ENCODE measurements around the gene ANKRD45. TPM values are rescaled to one million over a fixed set of nuclear protein-coding genes. Genes with fewer than 3 reads are reported as not detected.
"Not testable (repeated sequence)": the region's sequence is repeated elsewhere in the genome, so short reads cannot be mapped to it uniquely, and the experiment has no call there.

The ANKRD45 gene
- total RNA-seq, 1 donor from 2014 or later = not detected

GRCh38 chr1:173601588-173601987 is 68.1 kb downstream of the ANKRD45 start:
- Mint-ChIP-seq H3K9me3 (ENCODE audit: low read depth) (no peaks in the 10 kb centered on the region), H3K27ac (ENCODE audit: unreplicated experiment) (no peak overlapping the region), H3K4me3 (ENCODE audit: unreplicated experiment) (no peak overlapping the region), H3K27me3 (ENCODE audit: low read depth) (peaks cover 9% of the 10 kb centered on the region), H3K36me3 (ENCODE audit: low read depth) (no peaks in the 10 kb centered on the region), H3K4me1 (ENCODE audit: low read depth) (no peaks in the 10 kb centered on the region)
- TF ChIP-seq, protein P1, sequence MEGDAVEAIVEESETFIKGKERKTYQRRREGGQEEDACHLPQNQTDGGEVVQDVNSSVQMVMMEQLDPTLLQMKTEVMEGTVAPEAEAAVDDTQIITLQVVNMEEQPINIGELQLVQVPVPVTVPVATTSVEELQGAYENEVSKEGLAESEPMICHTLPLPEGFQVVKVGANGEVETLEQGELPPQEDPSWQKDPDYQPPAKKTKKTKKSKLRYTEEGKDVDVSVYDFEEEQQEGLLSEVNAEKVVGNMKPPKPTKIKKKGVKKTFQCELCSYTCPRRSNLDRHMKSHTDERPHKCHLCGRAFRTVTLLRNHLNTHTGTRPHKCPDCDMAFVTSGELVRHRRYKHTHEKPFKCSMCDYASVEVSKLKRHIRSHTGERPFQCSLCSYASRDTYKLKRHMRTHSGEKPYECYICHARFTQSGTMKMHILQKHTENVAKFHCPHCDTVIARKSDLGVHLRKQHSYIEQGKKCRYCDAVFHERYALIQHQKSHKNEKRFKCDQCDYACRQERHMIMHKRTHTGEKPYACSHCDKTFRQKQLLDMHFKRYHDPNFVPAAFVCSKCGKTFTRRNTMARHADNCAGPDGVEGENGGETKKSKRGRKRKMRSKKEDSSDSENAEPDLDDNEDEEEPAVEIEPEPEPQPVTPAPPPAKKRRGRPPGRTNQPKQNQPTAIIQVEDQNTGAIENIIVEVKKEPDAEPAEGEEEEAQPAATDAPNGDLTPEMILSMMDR (IDR thresholded peaks at IDR 0.05) = no peak
- DNase-seq (ENCODE audit: low spot score) = no peak

DNA sequence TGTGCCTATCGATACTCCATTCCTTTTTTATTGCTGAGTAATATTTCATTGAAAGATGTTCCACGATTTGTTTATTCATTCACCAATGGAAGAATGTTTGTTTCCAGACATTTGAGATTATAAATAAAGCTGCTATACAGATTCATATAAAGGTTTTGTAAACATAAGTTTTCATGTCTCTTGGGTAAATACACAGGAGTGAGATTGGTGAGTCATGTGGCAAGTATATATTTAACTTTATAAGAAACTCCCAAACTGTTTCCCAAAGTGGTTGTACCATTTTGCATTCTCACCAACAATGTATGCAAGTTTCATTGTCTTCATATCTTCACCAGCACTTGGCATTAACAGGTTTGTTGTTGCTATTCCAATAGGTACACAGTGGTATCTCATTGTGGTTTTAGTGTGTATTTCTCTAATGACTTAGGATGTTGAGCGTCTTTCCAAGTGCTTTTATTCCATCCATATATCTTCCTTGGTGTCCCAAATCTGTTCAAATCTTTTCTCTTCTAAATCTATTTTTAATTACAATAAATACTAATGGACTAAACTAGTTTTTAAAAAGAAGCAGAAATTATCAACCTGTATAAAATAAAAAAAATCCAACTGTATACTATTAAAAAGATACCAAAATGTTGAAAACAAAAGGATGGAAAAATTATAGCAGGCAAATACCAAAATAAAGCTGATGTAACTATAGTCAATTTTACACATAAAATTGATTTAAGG is 73.4 kb downstream of the ANKRD45 start:
- H3K27me3 Mint-ChIP-seq (ENCODE audit: low read depth) = peaks cover 9% of the 10 kb centered on the region
- TF ChIP-seq, protein P1 (IDR thresholded peaks at IDR 0.05) = no peak
- no peak overlapping the region for H3K4me3 Mint-ChIP-seq (ENCODE audit: unreplicated experiment)
- H3K4me1 Mint-ChIP-seq (ENCODE audit: low read depth) = no peaks in the 10 kb centered on the region
- no peak overlapping the region for H3K27ac Mint-ChIP-seq (ENCODE audit: unreplicated experiment)
- DNase-seq (ENCODE audit: low spot score) = no peak
- peaks cover 10% of the 10 kb centered on the region for H3K9me3 Mint-ChIP-seq (ENCODE audit: low read depth)
- H3K36me3 Mint-ChIP-seq (ENCODE audit: low read depth) = no peaks in the 10 kb centered on the region

DNA sequence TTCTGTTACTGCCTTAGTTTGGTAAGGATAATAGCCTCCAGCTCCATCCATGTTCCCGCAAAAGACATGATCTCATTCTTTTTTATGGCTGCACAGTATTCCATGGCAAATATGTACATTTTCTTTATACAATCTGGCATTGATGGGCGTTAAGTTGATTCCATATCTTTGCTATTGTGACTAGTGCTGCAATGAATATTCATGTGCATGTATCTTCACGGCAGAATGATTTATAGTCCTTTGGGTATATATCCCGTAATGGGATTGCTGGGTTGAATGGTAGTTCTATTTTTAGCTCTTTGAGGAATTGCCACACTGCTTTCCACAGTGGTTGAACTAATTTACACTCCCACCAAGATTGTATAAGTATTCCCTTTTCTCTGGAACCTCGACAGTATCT is 78.5 kb downstream of the ANKRD45 start:
- not testable (repeated sequence) for DNase-seq (ENCODE audit: low spot score); H3K4me1 Mint-ChIP-seq (ENCODE audit: low read depth); H3K27me3 Mint-ChIP-seq (ENCODE audit: low read depth); H3K4me3 Mint-ChIP-seq (ENCODE audit: unreplicated experiment); H3K9me3 Mint-ChIP-seq (ENCODE audit: low read depth); H3K27ac Mint-ChIP-seq (ENCODE audit: unreplicated experiment); H3K36me3 Mint-ChIP-seq (ENCODE audit: low read depth)

DNA sequence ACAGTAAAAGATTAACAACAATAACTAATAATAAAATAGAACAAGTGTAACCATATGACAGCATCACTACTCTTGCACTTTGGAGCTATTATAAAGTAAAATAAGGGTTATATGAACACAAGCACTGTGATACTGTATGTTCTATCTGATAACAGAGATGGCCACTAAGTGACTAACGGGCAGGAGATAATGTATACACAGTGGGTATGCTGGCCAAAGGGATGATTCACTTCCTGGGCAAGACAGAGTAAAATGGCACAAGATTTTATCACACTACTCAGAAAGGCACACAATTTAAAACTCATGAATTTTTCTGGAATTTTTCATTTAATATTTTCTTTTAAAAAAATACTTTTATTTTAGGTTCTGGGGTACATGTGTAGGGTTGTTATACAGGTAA is 79.1 kb downstream of the ANKRD45 start:
- peaks cover 4% of the 10 kb centered on the region for H3K9me3 Mint-ChIP-seq (ENCODE audit: low read depth)
- H3K27ac Mint-ChIP-seq (ENCODE audit: unreplicated experiment) = no peak overlapping the region
- H3K4me1 Mint-ChIP-seq (ENCODE audit: low read depth) = no peaks in the 10 kb centered on the region
- H3K27me3 Mint-ChIP-seq (ENCODE audit: low read depth) = peaks cover 6% of the 10 kb centered on the region
- TF ChIP-seq, protein P1 (IDR thresholded peaks at IDR 0.05) = no peak
- no peaks in the 10 kb centered on the region for H3K36me3 Mint-ChIP-seq (ENCODE audit: low read depth)
- no peak for DNase-seq (ENCODE audit: low spot score)
- H3K4me3 Mint-ChIP-seq (ENCODE audit: unreplicated experiment) = no peak overlapping the region

GRCh38 chr1:173581383-173582079 is 88.1 kb downstream of the ANKRD45 start:
- Mint-ChIP-seq H3K36me3 (ENCODE audit: low read depth) (no peaks in the 10 kb centered on the region), H3K27me3 (ENCODE audit: low read depth) (peaks cover 4% of the 10 kb centered on the region), H3K4me1 (ENCODE audit: low read depth) (peaks cover 1% of the 10 kb centered on the region), H3K4me3 (ENCODE audit: unreplicated experiment) (no peak overlapping the region), H3K27ac (ENCODE audit: unreplicated experiment) (no peak overlapping the region), H3K9me3 (ENCODE audit: low read depth) (no peaks in the 10 kb centered on the region)
- DNase-seq (ENCODE audit: low spot score) = no peak
- TF ChIP-seq, protein P1 (IDR thresholded peaks at IDR 0.05) = no peak

All from chondrocyte (in vitro differentiated cells).